Left lung (tissue), 10 donors: ENCODE data around the gene AGTR2. TPM values are rescaled to one million over a fixed set of nuclear protein-coding genes. Genes with fewer than 3 reads are reported as not detected.
"Not testable (repeated sequence)": the region's sequence is repeated elsewhere in the genome, so short reads cannot be mapped to it uniquely, and the experiment has no call there.

Experiments
- ATAC-seq: fragments of 200-7000 bp; cut with Tn5 transposase; one replicate; pipeline ENCODE4 v1.9.1; 2020; ENCODE audit warnings: moderate library complexity
- DNase-seq, 4 donors: peaks; one replicate each; pipeline ENCODE4 v3.0.0-alpha.2; 2013 to 2020
- H3K27ac ChIP-seq, 2 donors: fragments of 200-600 bp; sonication (generic) in 1 of 2; one replicate each; pipeline versions ENCODE4 v1.5.0 to v1.8.0; 2020 to 2021
- H3K27me3 ChIP-seq, 2 donors: fragments of 200-600 bp; sonication (generic) in 1 of 2; one replicate each; pipeline versions ENCODE4 v1.5.0 to v1.8.0; 2020 to 2021
- H3K36me3 ChIP-seq, 2 donors: fragments of 200-600 bp; sonication (generic) in 1 of 2; one replicate each; pipeline versions ENCODE4 v1.5.0 to v1.8.0; 2020 to 2021
- H3K4me1 ChIP-seq, 2 donors: fragments of 200-600 bp; one replicate each; pipeline ENCODE4 v1.8.0; 2021
- H3K4me3 ChIP-seq, 2 donors: fragments of 200-600 bp; sonication (generic) in 1 of 2; one replicate each; pipeline versions ENCODE4 v1.5.0 to v1.8.0; 2020 to 2021; ENCODE audit warnings: mild to moderate bottlenecking in 1 of 2
- H3K9me3 ChIP-seq, 2 donors: fragments of 200-600 bp; sonication (generic) in 1 of 2; one replicate each; pipeline versions ENCODE4 v1.5.0 to v1.8.0; 2020 to 2021
- intact Hi-C, 2 donors: fragments of 100-400 bp; cut with DNase I; formaldehyde crosslinking; loops; one replicate each; pipeline versions ENCODE4 v1.11.2 to v1.14.2; 2022
- polyA plus RNA-seq, 6 donors: library from polyadenylated mRNA; unstranded; fragments of 120-200 nt; gene quantifications; one replicate each; pipeline ENCODE4 v1.2.1, GENCODE V29; 2013; ENCODE audit not compliant: insufficient read length in 6 of 6
- total RNA-seq, 2 donors: library from RNA; stranded (reverse); fragmentation: NEBNext Ultra II Directional; extraction: Animal tissue kit (Norgen Biotek cat#: 25700); gene quantifications; one replicate each; pipeline ENCODE4 v1.2.1, GENCODE V29; 2021
- TF ChIP-seq, protein P1 (sequence below), 2 donors: fragments of 200-600 bp; sonication (generic) in 1 of 2; IDR thresholded peaks; one replicate each; pipeline versions ENCODE4 v1.5.0 to v1.8.0; 2021; ENCODE audit warnings: antibody characterized with exemption in 2 of 2
- donor health status: DM: no; HTN: yes; CAD: no.
- donor health status: DM: no; HTN: no; CAD: no.

AGTR2 gene
- total and polyA plus RNA-seq, 8 donors: 0.55 to 2.9 (median 1.1) TPM

DNA sequence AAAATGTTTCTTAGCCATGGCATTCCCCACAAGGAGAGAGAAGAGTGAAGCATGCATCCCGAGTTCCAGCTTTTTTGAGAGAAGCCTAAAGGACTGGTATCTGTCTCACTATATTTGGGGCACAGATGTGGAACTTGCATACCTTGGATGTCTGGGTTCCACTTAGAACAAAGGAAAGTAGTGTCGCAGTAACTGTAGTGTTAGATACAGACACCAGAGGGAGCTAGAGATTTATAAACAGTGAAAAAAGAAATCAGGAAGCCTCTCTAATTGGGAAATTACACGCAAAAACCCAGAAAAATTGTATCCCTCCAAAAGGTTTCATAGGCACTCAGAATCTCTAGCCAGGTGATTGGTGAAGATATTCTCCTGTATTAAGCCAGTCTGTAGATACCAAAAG is 34.4 kb downstream of the AGTR2 start:
- intact Hi-C loops: no loop called here
- ATAC-seq: peak; percentile 87
- Histone ChIP-seq H3K9me3 (no peaks in the 10 kb centered on the region), H3K27ac (no peak overlapping the region), H3K27me3 (peaks cover 0 to 4% of the 10 kb centered on the region in 2 donors), H3K36me3 (no peaks in the 10 kb centered on the region), H3K4me1 (no peaks in the 10 kb centered on the region), H3K4me3 (no peak overlapping the region)
- DNase-seq: peak in 2 of 4 donors; percentile 6 to 11
- TF ChIP-seq, protein P1, sequence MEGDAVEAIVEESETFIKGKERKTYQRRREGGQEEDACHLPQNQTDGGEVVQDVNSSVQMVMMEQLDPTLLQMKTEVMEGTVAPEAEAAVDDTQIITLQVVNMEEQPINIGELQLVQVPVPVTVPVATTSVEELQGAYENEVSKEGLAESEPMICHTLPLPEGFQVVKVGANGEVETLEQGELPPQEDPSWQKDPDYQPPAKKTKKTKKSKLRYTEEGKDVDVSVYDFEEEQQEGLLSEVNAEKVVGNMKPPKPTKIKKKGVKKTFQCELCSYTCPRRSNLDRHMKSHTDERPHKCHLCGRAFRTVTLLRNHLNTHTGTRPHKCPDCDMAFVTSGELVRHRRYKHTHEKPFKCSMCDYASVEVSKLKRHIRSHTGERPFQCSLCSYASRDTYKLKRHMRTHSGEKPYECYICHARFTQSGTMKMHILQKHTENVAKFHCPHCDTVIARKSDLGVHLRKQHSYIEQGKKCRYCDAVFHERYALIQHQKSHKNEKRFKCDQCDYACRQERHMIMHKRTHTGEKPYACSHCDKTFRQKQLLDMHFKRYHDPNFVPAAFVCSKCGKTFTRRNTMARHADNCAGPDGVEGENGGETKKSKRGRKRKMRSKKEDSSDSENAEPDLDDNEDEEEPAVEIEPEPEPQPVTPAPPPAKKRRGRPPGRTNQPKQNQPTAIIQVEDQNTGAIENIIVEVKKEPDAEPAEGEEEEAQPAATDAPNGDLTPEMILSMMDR (IDR thresholded peaks at IDR 0.05): peak; percentile 22 to 42

DNA sequence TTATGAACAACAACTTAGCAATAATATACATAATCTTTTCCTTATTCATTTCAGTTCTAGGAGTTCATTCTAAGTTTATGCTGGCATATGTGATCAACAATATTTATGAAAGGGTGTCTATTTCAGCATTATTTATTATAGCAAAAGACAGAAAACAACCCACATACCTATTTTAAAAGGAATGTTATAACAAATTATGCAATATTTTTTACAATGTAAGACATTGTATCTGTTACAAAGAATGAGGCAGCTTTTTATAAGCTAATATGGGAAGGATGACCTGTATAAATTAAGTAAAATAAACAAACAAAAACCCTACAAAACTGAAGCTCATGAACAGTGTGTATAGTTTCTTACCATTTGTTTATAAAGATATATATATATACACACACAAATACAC is 42.7 kb downstream of the AGTR2 start:
- H3K4me1 ChIP-seq: no peaks in the 10 kb centered on the region
- H3K9me3 ChIP-seq: no peaks in the 10 kb centered on the region
- TF ChIP-seq, protein P1 (IDR thresholded peaks at IDR 0.05): no peak
- no peak overlapping the region for H3K4me3 ChIP-seq
- H3K27ac ChIP-seq: no peak overlapping the region
- H3K36me3 ChIP-seq: no peaks in the 10 kb centered on the region
- no peaks in the 10 kb centered on the region for H3K27me3 ChIP-seq
- DNase-seq (no peak), ATAC-seq (no peak)
- intact Hi-C loops: no loop called here

DNA sequence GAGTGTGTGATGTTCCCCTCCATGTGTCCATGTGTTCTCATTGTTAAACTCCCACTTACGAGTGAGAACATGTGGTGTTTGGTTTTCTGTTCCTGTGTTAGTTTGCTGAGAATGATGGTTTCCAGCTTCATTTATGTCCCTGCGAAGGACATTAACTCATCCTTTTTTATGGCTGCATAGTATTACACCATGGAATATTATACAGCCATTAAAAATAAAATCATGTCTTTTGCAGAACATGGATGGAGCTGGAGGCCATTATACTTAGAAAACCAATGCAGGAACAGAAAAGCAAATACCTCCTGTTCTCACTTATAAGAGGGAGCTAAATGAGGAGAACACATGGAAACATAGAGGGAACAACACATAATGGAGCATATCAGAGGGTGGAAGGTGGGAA is 46.5 kb downstream of the AGTR2 start:
- H3K4me3 ChIP-seq, ATAC-seq, H3K9me3 ChIP-seq, DNase-seq, H3K27ac ChIP-seq, H3K4me1 ChIP-seq, intact Hi-C loops, H3K36me3 ChIP-seq, H3K27me3 ChIP-seq: not testable (repeated sequence)
